ENCODE measurements around the gene EIF4B.

Gene EIF4B

DNA sequence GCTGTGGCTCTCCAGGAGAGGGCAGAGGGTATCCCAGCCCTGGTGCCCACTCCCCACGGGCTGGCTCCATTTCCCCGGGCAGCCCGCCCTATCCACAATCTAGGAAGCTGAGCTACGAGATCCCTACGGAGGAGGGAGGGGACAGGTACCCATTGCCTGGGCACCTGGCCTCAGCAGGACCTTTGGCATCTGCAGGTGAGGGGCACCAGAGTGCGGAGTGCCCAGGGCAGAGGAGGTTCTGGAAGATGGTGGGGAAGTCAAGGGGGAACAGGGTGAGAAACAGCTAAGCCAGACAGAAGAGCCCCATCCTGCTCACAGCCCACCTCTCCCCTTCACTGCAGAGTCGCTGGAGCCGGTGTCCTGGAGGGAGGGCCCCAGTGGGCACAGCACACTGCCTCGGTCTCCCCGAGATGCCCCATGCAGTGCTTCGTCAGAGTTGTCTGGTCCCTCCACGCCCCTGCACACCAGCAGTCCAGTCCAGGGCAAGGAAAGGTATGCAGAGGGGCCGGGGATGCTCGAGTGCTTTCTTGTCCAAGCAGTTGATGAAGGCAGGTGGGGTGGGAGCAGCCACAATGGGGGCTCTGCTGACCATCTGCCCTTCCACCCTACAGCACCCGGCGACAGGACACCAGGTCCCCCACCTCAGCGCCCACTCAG, 53.9 kb downstream of the EIF4B start:
- DNase-seq, result no peak

DNA sequence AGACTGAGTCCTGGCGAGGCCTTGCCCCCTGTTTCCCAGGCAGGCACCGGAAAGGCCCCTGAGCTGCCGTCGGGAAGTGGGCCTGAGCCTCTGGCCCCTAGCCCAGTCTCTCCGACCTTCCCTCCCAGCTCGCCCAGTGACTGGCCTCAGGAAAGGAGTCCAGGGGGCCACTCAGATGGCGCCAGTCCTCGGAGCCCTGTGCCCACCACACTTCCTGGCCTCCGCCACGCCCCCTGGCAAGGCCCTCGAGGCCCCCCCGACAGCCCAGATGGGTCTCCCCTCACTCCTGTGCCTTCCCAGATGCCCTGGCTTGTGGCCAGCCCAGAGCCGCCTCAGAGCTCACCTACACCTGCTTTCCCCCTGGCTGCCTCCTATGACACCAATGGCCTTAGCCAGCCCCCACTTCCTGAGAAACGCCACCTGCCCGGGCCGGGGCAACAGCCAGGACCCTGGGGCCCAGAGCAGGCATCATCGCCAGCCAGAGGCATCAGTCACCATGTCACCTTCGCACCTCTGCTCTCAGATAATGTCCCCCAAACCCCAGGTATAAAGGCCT, 54.5 kb downstream of the EIF4B start:
- no peak for DNase-seq

DNA sequence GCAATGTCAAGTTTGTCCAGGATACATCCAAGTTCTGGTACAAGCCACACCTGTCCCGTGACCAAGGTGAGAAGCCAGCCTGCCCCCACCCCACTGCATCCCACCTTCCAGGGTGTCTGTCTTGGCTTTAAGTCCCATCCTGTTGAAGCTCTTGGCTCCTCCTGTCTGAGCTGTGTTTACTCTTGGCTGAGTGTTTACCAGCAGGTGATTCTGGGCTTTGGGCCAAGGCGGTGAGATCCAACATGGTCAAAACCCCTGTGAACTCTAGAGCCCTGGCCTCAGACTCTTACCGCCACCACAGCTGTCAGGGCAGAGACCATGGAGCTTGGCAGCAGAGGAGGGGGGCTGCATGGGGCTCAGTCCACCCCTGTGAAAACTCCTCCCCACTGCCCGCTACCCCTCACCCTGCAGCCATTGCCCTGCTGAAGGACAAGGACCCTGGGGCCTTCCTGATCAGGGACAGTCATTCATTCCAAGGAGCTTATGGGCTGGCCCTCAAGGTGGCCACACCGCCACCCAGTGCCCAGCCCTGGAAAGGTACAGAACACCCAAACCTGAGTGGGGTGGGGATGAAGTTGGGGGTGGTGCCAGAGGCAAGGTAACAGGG, 55.3 kb downstream of the EIF4B start:
- peak in 1 of 2 experiments; percentile 67 for DNase-seq

DNA sequence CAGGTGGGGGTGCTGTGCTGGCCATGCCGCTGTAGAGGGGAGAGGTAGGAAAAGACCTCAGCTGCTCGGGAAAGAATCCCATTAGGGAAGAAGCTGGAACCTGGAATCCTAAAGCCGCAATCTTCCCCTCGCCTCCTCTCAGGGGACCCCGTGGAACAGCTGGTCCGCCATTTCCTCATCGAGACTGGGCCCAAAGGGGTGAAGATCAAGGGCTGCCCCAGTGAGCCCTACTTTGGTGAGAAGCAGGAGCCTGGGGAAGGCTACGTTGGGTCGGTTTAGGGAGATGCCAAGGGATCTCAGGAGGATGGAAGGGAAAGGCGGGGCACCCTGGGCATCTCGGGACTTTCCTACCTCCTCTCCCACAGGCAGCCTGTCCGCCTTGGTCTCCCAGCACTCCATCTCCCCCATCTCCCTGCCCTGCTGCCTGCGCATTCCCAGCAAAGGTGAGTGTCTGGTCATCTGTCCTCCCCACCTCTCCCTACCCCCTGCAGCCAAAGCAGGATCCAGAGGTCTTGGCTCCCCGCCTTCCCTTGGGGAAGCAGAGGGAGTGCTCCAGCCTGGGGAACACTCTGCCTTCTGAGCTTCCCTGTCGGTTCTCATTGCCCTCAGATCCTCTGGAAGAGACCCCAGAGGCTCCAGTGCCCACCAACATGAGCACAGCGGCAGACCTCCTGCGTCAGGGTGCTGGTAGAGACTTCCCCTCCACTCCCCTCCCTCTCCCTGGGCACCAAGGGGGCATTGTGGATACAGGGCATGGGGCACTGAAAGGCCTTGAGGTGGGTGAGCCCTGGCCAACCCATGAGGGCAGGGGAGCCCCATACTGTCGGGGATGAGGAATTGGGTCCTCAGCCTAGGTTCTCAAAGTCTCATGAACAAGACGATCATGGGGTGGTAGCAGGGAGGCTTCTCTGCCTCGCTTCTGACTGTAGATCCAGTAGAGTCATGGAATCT, 56.0 kb downstream of the EIF4B start:
- no peak for DNase-seq

DNA sequence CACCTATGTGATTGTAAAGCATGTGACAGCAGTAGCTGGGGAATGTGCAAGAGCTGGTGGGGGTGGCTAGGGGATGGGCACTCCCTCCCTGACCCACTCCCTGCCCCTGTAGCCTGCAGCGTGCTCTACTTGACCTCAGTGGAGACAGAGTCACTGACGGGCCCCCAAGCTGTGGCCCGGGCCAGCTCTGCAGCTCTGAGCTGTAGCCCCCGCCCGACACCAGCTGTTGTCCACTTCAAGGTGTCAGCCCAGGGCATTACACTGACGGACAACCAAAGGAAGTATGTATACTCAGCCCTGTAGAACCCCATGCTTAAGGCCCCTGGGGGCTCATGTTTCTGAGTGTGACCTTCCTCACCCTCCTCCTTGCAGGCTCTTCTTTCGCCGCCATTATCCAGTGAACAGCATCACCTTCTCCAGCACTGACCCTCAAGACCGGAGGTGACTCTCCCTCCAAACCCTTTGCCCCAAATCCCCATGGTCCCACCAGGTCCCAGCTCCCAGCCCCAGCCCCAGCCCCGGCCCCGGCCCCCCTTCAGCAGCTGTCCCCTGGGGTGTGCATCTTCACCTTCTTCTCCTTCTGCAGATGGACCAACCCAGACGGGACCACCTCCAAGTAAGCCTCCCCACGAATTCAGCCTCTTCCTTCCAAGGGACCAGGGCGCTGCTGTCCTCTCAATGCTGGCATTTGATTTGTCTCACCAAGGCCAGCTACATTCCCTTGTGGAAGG, 56.9 kb downstream of the EIF4B start:
- DNase-seq, result no peak

DNA sequence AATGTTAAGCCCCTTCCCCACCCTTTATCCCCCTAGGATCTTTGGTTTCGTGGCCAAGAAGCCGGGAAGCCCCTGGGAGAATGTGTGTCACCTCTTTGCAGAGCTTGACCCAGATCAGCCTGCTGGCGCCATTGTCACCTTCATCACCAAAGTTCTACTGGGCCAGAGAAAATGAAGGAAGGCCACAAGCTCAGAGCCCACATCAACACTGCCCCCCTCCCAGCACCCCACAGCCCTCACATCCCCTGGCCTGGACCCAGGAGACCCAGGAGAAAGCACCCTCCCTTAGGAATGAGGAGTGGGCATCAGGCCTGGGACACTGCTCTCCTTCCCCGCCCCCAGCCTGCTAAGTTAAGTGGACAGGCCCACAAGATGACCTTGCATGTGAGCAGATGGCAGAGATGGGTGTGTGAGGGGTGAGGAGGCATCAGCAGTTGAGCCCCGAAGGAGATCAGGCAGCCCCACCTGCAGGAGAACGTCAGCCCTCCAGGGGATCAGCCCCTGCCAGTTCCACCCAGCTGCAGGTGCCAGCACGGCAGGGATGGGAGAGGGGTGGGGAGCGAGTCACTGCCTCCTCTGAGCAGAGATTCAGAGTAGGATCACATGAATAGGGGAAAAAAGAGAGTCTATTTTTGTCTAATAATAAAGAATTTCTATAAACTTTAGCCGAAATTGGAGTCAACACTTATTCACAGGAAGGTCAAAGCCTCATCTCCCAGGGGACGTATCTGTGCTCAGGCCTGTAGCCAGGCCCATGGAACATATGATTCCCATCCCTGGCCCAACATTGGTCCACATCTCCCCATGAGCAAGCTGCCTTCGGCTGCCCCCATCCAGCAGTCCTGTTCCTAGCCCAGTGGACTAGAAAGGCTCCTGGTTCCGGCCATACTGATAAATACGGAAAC, 57.7 kb downstream of the EIF4B start:
- DNase-seq, result no peak

DNA sequence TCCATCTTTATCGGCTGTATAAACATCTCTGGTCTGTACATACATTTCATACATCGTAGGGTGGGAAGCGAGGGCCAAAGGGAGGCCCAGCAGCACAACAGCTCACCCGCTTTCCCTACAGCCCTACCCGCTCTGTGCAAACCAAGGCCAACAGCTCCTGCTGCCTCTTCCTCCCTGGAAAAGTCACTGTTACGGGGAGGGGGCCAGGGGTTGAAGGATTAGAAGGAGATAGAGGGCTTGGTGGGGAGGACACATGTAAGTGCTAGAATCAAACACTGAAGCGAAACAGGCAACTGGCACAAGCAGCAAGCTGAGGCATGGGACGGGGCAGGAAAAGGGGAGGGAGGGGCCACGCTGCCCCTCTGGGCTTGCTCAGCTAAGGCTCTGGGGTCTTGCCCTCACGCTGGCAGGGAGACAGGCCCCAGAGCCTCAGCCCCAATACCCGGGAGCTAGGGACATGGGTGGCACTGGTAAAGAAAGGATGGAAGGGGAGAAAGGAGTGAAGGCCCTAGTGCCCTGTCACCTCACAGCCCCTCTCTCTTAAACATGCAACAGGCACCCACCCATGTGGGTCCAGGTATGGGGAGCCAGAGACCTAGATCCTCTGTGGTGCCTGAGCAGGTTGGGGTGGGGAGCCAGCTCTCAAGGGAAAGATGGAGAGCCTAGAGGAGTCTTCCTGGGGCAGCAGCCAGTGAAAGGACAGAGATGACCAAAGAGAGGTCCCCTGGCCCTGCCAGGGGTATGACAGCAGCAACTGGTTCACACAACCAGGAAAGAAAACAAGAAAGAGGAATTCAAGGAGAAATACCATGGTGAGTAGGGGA, 58.6 kb downstream of the EIF4B start:
- no peak for DNase-seq

DNA sequence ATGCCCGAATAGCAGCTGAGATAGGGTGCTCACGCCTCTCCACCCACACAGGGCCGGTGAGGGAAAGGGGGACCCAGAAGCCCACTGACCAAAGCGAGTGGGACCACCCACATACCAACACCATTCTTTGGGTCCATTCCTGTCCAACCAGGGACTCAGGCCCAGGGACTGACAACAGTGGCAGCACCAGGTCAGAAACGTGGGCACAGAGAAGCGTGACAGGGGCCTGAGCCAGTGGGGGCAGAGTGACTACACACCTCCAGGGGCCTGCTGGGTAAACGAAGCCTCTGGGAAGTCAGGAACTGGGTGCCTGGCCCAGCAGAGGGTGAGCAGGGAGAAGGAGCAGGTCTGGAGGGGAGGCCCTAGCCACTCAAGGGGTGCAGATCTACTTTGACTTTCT, 59.2 kb downstream of the EIF4B start:
- no peak for DNase-seq

DNA sequence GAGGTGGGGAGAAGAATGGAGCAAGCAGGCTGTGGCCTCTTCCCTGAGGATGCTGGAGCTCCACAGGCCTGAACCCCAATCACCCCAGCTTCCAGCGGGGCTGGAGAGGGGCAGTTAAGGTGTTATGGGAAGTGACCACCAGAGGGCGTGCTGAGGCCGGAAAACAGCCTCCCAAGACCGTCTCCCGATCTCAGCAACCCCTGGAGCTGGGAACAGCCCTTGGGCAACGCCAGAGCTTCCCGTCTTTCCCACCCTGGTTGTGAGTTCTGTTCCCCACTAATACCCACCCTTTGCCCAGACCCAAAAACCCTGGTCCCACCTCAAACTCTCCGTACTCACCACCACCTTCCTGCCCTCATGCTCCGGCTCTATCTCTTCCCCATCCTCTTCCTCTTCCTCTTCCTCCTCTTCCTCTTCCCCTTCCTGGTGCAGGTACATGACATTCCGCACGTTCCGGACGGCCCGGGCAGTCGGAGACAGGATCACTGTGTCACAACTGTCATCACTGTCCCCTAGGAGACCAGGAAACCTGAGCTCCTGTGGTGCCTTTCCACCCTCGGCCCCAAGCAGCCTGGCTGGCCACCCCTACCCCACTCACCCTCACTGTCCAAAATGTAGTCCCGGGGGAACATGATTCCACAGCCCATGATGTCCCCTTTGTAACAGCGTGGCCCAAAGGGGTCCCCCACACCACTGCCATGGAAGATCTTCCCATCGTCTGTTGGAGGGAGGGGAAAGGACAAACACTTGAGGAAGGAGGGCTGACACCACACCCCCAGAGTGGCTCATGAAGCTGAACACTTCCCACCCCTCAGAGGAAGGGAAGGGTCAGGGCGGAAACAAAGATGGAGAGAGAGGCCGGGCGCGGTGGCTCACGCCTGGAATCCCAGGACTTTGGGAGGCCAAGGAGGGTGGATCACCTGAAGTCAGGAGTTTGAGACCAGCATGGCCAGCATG, 60.0 kb downstream of the EIF4B start:
- DNase-seq, result peak; percentile 38 to 66

DNA sequence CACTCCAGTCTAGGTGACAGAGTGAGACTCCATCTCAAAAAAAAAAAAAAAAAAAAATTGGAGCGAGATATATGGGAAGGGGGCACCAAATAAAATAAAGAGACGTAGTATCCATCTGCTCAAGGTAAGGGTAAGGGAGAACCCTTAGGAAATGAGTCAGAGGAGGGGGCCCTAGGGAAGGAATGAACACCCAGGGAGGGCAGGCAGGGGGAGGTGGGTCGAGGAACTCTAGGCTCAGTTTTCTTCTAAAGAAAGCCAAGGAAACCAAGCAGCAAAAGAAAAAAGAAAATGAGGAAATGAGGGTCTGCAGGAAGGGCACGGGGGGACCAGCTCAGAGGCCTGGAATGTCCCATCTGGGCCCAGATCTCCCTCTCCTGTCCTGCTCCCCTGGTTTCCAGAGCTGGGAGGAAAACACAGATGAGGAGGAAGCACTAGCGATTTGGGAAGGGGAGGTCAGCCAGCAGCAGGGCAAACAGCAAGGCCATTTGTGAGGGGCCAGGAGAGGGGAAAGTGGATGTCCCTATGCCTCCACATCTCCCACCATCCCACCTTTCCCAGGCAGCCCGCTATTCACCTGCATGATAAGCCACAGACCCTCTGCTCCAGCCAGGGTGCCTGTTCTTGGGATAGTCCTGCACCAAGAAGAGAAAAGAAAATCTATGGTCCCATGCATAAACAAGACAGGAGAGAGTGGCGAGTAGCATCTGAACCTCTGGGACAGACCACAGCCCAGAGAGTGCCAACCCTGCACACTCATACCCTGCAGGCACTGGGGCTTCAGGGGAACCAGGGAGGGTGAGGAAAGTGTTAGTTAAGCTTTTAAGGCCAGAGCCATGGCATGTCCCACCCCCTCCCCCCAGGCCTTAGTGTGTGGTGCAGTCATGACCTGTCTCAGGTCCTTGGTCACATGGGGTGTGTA, 61.1 kb downstream of the EIF4B start:
- DNase-seq, result no peak

DNA sequence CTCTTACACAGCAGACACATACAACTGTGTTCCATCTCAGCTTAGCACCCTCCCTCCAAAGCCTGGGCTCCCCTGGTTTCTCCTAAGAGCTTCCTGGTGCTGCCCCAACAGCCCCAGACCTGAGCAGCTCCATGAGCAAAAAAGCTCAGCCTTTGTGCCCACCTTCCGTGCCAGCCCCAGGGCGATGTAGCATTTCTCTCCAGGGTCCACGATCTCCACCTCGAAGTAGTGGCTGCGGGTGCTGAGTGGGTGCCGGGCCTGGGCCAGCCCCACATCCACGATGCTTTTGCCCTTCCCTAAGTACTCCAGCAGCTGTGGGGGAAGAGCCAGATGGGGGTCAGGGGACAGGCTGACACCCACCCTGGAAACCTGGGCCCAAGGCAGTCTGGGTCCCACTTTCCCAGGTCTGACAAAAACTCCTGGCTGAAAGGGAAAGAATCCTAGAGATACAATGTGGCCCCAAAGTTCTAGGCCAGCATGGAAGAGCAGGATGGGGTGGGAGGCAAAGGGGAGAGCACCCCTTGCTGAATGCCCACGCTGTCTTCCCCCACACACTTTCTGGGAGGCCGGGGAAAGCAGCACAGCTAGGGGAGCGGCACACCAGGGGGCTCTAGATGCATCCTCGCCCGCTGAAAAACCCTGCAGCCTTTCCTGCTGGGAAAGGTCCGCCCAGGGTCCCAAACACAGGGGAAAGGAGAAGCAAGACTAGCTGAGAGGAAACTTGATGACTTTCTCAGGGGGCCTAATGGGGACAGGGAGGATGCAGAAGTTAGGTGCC, 61.9 kb downstream of the EIF4B start:
- no peak for DNase-seq

DNA sequence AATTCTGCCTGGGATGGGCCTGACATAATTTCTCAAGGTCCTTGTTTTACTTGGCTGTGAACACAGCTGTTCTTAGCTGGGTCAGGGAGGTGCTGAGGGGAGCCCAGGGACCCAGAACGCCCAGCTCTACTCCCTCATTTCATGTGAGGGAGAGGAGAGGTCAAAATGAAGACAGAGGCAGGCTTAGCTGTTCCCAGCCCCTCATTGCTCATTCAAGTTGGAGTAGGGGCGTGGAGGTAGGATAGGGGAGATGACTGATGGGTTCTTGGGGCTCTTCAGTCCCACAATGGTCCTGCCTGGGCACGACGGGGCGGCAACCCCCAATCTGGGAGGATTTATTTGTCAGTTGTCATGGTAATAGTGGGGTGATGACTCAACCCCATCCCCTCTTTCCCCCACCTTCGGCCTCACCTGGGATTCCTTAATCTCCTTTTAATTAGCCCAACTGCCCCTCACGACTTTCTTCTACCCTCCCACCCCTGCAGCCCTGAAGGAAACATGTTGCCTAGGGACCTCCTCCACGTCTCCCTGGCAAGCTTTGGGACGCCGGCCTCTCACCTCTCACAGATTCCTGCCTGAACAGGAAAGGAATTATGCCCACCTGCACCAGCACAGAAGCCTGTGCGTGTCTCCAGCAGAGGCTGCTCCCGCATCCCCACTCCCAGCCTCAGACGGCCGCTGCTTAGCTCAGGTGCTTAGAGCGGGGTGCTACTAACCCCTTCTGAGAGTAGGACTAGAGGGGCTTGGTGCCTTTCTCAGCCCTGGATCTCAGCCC, 62.7 kb downstream of the EIF4B start:
- DNase-seq, result no peak

DNA sequence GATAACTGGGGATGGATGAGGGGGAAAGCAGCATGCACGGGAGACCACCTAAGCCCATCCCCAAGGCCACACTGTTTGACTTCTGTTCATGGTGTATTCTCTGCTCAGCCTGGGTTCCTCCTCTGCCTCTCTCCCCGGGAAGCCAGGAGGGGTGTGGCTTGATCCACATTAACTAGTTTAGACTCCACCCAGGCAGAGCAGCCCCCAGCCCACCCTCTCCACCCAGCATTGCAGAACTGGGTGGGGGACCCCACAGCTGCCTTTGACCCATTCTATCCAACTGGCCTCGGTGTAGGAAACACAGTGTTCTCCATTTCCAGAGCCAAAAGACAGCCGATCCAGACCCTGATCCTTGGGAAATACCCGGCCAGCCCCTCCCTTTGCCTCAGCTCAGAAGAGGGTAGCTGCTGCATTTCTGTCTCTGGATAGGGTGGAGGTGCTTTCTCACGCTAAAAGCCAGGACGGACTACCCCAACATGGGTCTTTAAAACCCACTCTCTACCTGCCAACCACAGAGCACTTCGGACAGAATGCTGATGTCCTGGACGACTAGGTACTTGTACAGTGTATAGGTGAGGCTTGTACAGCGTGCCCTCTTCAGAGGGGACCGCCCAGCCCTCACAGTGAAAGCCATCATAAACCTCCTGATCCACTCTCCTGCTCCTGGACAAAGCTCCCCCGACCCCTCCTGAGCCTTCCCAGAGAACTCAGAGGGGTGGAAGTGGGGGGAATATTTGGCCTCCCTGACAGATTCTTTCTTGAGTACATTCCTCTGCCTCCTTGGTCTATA, 63.6 kb downstream of the EIF4B start:
- DNase-seq, result no peak

DNA sequence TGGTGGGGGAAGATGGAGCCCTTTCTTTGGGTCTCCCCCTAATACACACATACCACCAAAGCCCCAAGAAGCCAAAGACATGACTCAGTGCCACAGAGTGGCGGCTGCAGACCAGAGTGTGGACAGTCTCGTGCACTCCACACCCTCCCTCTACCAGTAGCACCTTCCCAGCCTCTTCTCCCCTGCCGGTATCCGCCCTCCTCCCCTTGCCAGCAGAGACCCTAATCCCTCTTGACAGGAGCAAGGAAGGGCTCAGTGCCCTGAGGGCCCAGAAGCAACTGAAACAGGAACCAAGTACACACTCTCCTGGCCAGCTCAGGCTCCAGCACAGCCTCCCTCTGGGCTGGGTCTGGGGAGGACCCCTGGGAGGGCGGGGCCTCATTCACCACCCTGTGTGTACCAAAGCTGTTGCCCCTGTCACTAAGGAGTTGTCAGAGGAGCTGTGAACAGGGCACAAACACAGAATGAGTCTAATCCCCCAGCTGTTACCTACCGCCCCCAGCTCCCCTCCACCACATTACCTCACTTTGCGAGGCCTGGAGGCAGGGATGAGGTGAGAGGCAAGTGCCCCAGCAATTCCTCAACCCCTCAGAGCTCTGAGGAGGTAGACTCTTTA, 64.7 kb downstream of the EIF4B start:
- no peak for DNase-seq

Measured in NCI-H187 (cell line).